Right lung (tissue), 10 donors: Measurements from ENCODE around the gene FAM209A. TPM values are rescaled to one million over a fixed set of nuclear protein-coding genes. Genes with fewer than 3 reads are reported as not detected.
"Not testable (repeated sequence)": the region's sequence is repeated elsewhere in the genome, so short reads cannot be mapped to it uniquely, and the experiment has no call there.

Source experiments
- DNase-seq, 2 donors: peaks; one replicate each; pipeline ENCODE4 v3.0.0-alpha.2; 2013
- long read RNA-seq, 8 donors: transcript quantifications; one replicate each; lab custom pipeline, GENCODE V29; 2026
- polyA plus RNA-seq, 5 donors: library from polyadenylated mRNA; unstranded; fragments of 120-200 nt; gene quantifications; one replicate each; pipeline versions ENCODE4 v1.2.1 to v1.2.3, GENCODE V29; 2013; ENCODE audit warnings: inconsistent platforms in 1 of 5, low replicate concordance in 1 of 5; ENCODE audit not compliant: insufficient read length in 5 of 5, insufficient read depth in 1 of 5

FAM209A gene
- polyA plus RNA-seq: under 1 TPM in 4 of 5 donors, not detected in 1; 0.48 to 0.67 (median 0.55) TPM
- long read RNA-seq, donor 1: 0 reads
- long read RNA-seq, donor 2: 0 reads
- long read RNA-seq, donor 3: 0 reads
- long read RNA-seq, donor 4: 0 reads
- long read RNA-seq, donor 5: 0 reads
- long read RNA-seq, donor 6: 0 reads
- long read RNA-seq, donor 7: 0 reads
- long read RNA-seq, donor 8: 0 reads

GRCh38 chr20:56524444-56524843 lies at the start of gene FAM209A:
Gene FAM209A (plus strand): TSS chr20:56524744. CDS start chr20:56524809, 65 bp downstream.
- not testable (repeated sequence) for DNase-seq

GRCh38 chr20:56483970-56484369 lies 40.6 kb upstream of the FAM209A start:
- DNase-seq: no peak

DNA sequence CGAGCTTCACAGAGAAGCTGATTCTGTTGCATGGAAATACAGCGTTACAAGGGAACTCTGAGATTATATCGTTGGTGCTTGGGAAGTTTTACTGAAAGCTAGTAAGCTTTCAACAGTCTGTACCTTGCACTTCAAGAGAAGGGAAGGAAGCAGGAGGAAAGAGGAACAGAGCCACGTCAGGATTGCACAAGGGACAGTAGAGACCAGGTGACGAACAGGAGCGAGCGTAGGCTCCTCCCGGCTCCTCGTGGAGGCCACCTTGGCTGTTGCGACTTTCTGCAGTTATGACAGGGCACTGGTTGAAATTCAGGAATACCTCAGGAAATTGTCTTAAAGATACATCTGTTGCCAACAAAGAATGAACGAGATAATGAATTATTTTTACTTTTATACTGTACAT lies 37.3 kb upstream of the FAM209A start:
- no peak for DNase-seq

DNA sequence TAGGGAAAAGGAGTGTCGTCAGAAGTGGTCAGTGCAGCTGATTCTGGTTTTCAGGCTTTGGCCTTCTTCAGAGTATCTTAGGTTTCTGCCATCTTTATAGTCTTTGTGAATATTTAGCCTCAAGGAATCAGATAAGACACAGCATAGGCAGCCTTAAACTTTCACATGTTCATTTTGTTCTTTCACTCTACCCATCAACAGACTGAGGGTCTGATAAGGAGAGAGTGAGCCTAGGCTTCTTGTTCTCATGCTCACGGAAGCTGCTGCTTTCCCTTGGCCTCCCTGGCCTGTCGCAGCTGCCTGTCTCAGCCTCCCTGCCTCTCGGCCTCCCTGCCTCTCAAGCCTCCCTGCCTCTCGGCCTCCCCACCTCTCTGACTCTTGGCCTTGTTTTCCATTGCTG lies 36.0 kb upstream of the FAM209A start:
- no peak for DNase-seq

DNA sequence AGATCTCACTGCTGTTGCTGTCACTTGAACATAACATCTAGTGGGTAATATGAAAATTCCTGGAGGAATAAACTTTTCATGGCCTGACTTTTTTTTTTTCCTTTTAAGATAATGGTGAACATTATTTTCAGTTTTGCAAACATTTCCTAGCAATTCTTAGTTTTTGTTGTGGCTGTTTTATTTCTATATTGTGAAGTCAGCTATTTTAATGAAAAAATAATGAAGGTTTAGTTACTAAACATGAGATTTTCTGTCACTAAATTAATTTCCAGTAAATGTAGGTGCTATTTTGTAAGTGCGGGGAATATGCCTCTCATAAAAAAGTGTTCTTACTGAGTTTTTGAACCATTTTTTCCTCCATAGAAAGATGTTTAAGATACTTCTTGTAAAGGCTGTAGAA lies 23.4 kb upstream of the FAM209A start:
- no peak for DNase-seq

GRCh38 chr20:56503916-56504315 lies 20.6 kb upstream of the FAM209A start:
- DNase-seq: peak; percentile 28 to 34

- no peak for DNase-seq
Observed at GRCh38 chr20:56504373-56505005, 20.1 kb upstream of the FAM209A start.

- no peak for DNase-seq
Observed at GRCh38 chr20:56506103-56506502, 18.4 kb upstream of the FAM209A start.

DNA sequence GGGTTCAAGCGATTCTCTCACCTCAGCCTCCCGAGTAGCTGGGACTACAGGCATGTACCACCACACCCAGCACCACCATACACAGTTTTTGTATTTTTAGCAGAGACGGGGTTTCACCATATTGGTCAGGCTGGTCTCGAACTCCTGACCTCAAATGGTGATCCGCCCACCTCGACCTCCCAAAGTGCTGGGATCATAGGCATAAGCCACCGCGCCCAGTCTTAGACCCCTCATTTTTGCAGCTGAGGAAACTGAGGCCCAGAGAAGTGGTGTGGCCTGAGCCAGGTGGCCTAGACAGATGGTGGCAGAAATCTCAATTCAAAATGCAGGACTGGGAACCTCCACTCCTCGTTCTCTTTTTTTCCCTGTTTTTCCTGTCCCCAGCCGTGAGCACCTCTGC lies 12.6 kb upstream of the FAM209A start:
- DNase-seq: no peak

GRCh38 chr20:56513161-56514150 lies 11.1 kb upstream of the FAM209A start:
- DNase-seq: peak in 1 of 2 donors; percentile 14

DNA sequence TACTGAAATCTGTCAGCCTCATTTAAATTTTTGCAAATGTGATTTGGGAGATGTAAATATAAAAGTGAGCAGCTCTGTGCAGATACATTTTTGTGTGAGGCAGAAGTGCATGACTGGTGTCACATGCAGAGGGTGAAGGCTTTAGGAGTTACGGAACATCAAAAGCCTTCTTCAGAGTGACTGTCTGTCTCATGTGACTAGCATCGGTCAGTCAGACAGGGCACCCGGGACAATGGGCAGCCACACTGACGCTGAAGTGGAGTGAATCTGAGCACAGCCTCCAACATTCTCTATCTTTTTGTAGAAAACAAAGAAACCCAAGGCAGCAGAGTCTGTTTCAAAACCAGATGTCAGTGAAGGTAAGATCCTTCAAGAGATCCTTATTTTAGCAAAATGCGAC lies 7.9 kb upstream of the FAM209A start:
- DNase-seq: no peak

GRCh38 chr20:56517211-56517610 lies 7.3 kb upstream of the FAM209A start:
- DNase-seq: no peak

- DNase-seq: no peak
Observed at GRCh38 chr20:56517641-56518040, 6.9 kb upstream of the FAM209A start.

- no peak for DNase-seq
Observed at GRCh38 chr20:56518126-56518525, 6.4 kb upstream of the FAM209A start.

DNA sequence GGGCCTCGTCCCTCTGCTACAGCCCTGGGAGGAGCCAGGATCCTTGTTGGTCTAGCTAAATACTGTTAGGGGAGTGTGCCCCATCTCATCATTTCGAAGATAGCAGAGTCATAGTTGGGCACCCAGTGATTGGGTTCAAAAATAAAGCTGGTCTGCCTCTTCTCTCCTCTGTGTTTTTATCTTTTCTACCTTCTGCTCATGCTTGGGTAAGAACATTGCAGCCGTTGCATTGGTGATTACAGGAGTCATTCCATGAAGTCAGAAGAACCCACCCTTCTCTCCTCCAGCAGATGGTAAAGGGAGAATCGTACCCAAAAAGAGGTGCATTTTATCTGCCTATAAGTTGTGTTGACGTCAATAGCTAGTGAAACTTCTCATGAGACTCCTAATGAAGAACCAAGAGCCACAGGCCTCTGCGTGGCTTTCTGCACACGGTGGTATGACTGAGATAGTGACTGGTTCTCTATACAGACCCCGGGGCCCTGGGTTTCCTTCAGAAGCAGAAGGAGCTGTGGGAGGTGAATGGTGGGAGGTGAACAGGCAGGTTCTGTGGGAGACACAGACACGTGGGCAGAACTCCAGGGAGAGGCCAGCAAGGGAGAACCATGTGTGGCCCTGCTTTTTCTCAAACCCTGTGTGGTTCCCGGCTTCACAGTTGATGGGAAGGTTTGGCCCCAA lies 5.7 kb upstream of the FAM209A start:
- DNase-seq: no peak

DNA sequence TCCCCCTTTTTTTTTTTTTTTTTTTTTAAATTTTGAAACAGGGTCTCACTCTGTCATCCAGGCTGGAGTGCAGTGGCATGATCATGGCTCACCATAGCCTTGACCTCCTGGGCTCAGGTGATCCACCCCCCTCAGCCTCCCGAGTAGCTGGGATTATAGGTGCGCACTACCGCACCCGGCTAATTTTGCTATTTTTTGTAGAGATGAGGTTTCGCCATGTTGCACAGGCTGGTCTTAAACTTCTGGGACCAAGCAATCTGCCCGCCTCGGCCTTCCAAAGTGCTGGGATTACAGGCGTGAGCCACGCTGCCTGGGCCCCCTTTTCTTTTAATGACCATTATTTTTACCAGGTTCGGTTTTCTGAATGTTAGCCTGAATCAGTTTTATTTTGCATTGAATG lies 5.0 kb upstream of the FAM209A start:
- DNase-seq: no peak

DNA sequence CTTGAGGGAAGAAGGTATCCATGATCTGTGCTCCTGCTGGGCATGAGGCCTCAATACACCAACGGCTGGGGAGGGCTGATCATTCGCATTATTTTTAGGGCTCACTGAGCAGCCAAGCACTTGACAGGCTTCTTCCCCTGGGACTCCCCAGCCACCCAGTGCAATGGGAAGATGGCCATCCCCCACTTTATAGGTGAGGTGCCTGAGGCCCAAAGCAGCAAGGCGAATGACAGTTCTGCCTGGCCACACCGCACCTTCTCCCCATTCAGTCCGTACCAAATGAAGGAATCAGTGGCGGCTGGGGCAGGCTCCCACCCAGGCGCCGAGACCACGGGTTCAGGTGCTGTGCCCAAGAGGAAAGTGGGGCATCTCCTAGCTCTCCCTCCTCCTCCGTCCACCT lies 4.4 kb upstream of the FAM209A start:
- no peak for DNase-seq

DNA sequence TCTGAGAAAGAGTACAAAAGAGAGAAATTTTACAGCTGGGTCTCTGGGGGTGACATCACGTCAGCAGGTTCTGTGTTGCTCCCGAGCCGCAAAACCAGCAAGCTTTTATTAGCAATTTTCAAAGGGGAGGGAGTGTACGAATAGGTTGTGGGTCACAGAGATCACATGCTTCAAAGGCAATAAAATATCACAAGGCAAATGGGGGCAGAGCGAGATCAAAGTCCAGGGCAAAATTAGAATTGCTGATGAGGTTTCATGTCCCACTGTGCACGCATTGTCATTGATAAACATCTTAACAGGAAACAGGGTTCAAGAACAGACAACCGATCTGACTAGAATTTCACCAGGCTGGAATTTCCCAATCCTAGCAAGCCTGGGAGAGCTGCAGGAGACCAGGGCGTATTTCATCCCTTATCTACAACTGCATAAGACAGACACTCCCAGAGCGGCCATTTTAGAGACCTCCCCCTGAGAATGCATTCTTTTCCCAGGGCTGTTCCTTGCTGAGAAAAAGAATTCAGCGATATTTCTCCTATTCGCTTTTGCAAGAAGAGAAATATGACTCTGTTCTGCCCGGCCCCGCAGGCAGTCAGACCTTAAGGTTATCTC lies 3.7 kb upstream of the FAM209A start:
- DNase-seq: not testable (repeated sequence)

GRCh38 chr20:56522311-56522710 lies 2.2 kb upstream of the FAM209A start:
- no peak for DNase-seq

- no peak for DNase-seq
Observed at GRCh38 chr20:56527521-56527920, 3.0 kb downstream of the FAM209A start.

- not testable (repeated sequence) for DNase-seq
Observed at GRCh38 chr20:56532946-56533345, 8.4 kb downstream of the FAM209A start, which contains the start of gene FAM209B. Gene FAM209B (plus strand): TSS chr20:56533246. CDS start chr20:56533342, 96 bp downstream.
